ENCODE data around the gene FAT1.

The FAT1 gene

DNA sequence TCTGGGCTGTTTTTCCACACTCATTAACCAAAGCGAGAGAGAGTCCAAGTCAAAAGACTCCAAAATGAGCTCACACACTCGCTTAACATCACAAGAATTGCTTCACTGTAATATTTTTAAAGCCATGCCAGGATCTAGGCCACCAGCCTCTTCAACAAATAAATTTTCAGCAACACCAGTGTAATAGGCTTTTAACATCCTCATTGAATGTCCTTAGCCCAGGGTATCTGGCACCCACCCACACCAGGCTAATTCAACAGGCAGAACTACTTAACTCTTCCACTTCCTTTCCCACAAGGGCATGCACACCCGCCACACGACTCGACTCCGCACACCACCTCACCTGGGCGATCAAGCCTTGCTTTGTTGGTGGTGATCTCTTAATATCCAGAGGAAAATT, 34.2 kb downstream of the FAT1 start:
- TF ChIP-seq CTCF (IDR thresholded peaks at IDR 0.05; ENCODE audit: low read depth, low read length, poor library complexity, severe bottlenecking) (no peak), EZH2phosphoT487 (IDR thresholded peaks at IDR 0.05; ENCODE audit: borderline replicate concordance, low read length) (no peak)
- Histone ChIP-seq H3K4me2 (ENCODE audit: low read length) (no peak overlapping the region), H3K79me2 (ENCODE audit: control insufficient read depth, low read length) (no peaks in the 10 kb centered on the region), H3K36me3 (ENCODE audit: control insufficient read depth, low read length) (no peaks in the 10 kb centered on the region), H4K20me1 (ENCODE audit: control insufficient read depth, insufficient read depth, low read depth, low read length) (no peaks in the 10 kb centered on the region), H3K9me3 (ENCODE audit: control insufficient read depth, insufficient read depth, low read length) (no peaks in the 10 kb centered on the region), H3K27ac (ENCODE audit: low read depth, low read length) (no peak overlapping the region), H3K4me1 (ENCODE audit: control insufficient read depth, low read length) (no peaks in the 10 kb centered on the region), H3K4me3 (ENCODE audit: low read length) (no peak overlapping the region), H3F3A (ENCODE audit: control insufficient read depth, insufficient read depth) (no peaks in the 10 kb centered on the region), H3K9me2 (replicated peaks; ENCODE audit: control insufficient read depth, low read length) (no peaks in the 10 kb centered on the region), H3K27me3 (ENCODE audit: control insufficient read depth, low read length) (no peaks in the 10 kb centered on the region)

DNA sequence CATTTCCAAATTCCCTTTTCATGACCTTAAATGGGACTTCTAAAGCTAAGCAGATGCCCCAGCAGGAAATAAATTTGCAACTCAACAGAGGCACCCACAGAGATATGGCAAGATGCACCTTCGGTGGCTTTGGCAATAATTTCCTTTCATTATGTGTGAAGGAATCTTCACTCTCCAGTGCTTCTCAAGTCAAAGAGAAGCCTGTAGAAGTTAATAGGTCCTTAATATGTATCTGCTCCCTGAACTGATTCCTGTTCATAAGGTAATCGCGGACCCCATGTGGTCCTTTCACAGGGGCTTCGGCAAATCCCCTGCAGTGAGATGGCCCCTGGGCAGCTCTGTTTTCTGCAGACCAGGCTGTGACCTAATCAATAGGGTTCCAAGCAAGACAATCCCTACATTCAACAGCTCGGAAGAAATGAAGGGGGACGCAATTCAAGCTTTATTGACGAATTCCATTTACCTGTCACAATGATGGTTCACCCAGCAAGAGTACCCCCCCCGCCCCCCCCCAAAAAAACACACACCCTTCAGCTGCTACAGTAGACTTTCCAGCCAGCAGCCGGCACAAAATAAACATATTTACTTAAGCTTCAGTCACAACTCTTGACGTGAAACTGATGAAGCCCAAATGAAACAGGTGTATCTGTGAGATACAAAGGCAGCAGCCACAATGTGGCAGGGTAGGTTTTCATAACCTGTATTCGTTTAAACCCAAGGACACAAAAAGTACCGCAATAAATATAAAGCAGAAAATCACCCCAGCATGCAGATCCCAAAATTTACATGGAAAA, 35.3 kb downstream of the FAT1 start:
- H3K27me3 ChIP-seq (ENCODE audit: control insufficient read depth, low read length), result no peaks in the 10 kb centered on the region
- no peaks in the 10 kb centered on the region for H3K4me1 ChIP-seq (ENCODE audit: control insufficient read depth, low read length)
- no peaks in the 10 kb centered on the region for H3K9me2 ChIP-seq (replicated peaks; ENCODE audit: control insufficient read depth, low read length)
- H3K27ac ChIP-seq (ENCODE audit: low read depth, low read length), result no peak overlapping the region
- H3F3A ChIP-seq (ENCODE audit: control insufficient read depth, insufficient read depth), result no peaks in the 10 kb centered on the region
- TF ChIP-seq EZH2phosphoT487 (IDR thresholded peaks at IDR 0.05; ENCODE audit: borderline replicate concordance, low read length) (no peak), CTCF (IDR thresholded peaks at IDR 0.05; ENCODE audit: low read depth, low read length, poor library complexity, severe bottlenecking) (no peak)
- H3K79me2 ChIP-seq (ENCODE audit: control insufficient read depth, low read length), result no peaks in the 10 kb centered on the region
- H3K36me3 ChIP-seq (ENCODE audit: control insufficient read depth, low read length), result no peaks in the 10 kb centered on the region
- no peak overlapping the region for H3K4me3 ChIP-seq (ENCODE audit: low read length)
- no peaks in the 10 kb centered on the region for H4K20me1 ChIP-seq (ENCODE audit: control insufficient read depth, insufficient read depth, low read depth, low read length)
- H3K4me2 ChIP-seq (ENCODE audit: low read length), result no peak overlapping the region
- no peaks in the 10 kb centered on the region for H3K9me3 ChIP-seq (ENCODE audit: control insufficient read depth, insufficient read depth, low read length)

DNA sequence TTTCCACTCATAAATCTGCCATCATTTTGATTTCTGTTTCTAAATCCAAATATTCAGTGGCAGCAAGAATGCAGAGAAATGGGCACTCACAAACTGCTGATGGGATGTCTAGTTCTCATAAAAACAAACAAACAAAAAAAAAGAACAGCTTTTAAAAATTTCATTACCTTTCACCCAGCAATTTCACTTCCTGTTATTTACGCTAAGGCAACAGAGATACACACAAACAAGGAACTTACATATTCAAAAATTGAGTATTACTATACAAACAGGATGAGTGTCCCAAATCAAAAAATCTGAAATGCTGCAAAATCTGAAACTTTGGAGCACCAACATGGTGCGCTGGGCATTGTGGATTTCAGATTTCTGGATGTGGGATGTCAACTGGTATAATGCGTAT, 36.4 kb downstream of the FAT1 start:
- H3K36me3 ChIP-seq (ENCODE audit: control insufficient read depth, low read length), result no peaks in the 10 kb centered on the region
- no peak overlapping the region for H3K4me2 ChIP-seq (ENCODE audit: low read length)
- no peaks in the 10 kb centered on the region for H3K79me2 ChIP-seq (ENCODE audit: control insufficient read depth, low read length)

More for the DNA sequence above, 36.4 kb downstream of the FAT1 start:
- no peaks in the 10 kb centered on the region for H3K9me2 ChIP-seq (replicated peaks; ENCODE audit: control insufficient read depth, low read length)
- no peaks in the 10 kb centered on the region for H3K27me3 ChIP-seq (ENCODE audit: control insufficient read depth, low read length)
- H3K27ac ChIP-seq (ENCODE audit: low read depth, low read length), result no peak overlapping the region
- H3F3A ChIP-seq (ENCODE audit: control insufficient read depth, insufficient read depth), result no peaks in the 10 kb centered on the region
- H3K9me3 ChIP-seq (ENCODE audit: control insufficient read depth, insufficient read depth, low read length), result no peaks in the 10 kb centered on the region
- H3K4me1 ChIP-seq (ENCODE audit: control insufficient read depth, low read length), result no peaks in the 10 kb centered on the region
- no peaks in the 10 kb centered on the region for H4K20me1 ChIP-seq (ENCODE audit: control insufficient read depth, insufficient read depth, low read depth, low read length)
- TF ChIP-seq EZH2phosphoT487 (IDR thresholded peaks at IDR 0.05; ENCODE audit: borderline replicate concordance, low read length), result no peak
- TF ChIP-seq CTCF (IDR thresholded peaks at IDR 0.05; ENCODE audit: low read depth, low read length, poor library complexity, severe bottlenecking), result no peak
- no peak overlapping the region for H3K4me3 ChIP-seq (ENCODE audit: low read length)

Data from DOHH2 (cell line).